Astrocyte of the hippocampus (primary cell): ENCODE measurements around the gene ARRDC2.
"Not testable (repeated sequence)": the region's sequence is repeated elsewhere in the genome, so short reads cannot be mapped to it uniquely, and the experiment has no call there.

Source experiments
- DNase-seq: peaks from one replicate; pipeline ENCODE4 v3.0.0; 2011; ENCODE audit warnings: low read depth, low spot score

ARRDC2 gene

DNA sequence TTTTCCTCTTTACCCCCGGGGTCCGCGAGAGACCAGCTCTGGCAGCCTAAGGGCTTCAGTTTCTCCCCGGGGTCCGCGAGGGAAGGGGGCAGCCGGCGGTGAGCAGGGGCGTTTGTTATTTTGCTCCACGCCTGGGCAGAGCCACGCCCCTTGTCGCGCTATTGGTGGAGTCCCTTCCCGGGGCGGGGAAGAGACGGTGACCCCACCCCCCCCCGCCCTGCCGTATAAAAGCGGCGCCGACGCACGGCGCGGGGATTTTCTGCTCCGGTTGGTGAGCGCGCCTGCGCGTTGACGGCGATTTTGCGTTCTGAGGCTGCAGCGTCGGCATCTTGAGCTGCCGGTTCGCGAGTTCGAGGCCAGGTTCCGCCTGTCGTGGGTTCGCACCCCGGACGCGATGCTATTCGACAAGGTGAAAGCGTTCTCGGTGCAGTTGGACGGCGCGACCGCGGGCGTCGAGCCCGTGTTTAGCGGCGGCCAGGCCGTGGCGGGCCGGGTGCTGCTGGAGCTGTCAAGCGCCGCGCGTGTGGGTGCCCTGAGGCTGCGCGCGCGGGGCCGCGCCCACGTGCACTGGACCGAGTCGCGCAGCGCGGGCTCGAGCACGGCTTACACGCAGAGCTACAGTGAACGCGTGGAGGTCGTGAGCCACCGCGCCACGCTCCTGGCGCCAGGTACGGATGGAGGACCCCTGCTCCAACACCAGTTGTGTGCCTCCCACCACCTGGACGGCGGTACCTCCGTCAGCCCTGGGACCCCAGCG is at the start of gene ARRDC2:
ARRDC2 (plus strand) TSS at position 254 of the 757 bp plus-strand sequence; CDS start at position 395, 141 bp downstream.
- DNase-seq = peak; percentile 97

DNA sequence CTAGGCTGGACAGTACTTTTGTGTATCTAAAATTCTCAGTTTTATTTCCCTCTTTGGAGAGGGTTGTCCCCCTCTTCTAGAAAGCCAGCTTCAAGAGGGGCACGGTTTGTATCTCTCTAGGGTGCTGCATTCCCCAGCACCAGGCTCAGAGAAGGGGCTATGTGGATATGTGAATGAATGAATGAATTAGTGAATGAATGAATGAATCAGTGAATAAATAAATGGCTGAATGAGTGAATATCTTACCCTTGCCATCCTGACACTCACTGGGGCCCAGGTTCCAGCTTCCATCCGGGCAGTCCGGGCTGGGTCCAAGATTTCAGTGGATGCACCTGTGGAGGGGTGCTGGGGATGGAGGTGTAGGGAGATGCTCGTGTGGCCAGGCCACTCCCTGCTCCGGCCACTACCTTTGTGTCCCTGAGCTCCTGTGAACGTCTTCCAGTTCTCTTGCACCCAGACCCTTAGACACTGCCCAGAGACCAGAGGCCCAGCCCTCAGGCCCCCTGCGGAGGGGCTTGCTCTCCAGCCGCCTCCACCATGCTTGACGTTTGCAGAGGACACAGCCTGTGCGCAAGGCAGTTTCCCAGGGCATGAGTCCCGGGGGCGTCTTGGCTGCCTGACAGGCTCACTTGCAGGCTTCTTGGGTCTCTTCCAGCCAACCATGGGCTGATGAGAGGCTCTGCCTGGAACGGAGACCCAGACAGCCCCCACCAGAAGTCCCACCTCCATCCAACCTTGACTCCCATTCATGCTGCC is 43.9 kb upstream of the ARRDC2 start:
- DNase-seq = no peak

GRCh38 chr19:17965370-17966128 is 42.4 kb upstream of the ARRDC2 start:
- DNase-seq = no peak

DNA sequence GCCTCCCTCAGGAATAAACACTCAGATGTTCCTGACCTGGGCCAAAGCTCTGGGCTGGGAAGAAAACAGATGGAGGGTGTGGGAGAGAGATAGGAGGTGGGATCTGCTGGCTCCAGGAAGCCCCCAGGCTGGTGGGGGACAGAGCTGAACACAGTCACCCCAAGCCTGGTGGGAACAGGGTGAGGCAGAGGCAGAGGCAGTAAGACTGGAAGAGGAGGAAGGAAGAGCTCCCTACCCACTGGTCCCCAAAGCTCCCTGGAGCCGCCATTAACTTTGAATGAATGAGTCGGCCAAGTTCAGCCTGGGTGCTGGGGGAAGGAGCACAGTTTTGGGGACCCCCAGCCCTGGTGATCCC is 41.9 kb upstream of the ARRDC2 start:
- DNase-seq = no peak

- peak; percentile 31 for DNase-seq
Observed at GRCh38 chr19:17966550-17967256, 41.3 kb upstream of the ARRDC2 start, which contains the start of gene KCNN1. TSS of gene KCNN1 (plus strand) at chr19:17967107. CDS start at chr19:17973889, 6,782 bp downstream.

DNA sequence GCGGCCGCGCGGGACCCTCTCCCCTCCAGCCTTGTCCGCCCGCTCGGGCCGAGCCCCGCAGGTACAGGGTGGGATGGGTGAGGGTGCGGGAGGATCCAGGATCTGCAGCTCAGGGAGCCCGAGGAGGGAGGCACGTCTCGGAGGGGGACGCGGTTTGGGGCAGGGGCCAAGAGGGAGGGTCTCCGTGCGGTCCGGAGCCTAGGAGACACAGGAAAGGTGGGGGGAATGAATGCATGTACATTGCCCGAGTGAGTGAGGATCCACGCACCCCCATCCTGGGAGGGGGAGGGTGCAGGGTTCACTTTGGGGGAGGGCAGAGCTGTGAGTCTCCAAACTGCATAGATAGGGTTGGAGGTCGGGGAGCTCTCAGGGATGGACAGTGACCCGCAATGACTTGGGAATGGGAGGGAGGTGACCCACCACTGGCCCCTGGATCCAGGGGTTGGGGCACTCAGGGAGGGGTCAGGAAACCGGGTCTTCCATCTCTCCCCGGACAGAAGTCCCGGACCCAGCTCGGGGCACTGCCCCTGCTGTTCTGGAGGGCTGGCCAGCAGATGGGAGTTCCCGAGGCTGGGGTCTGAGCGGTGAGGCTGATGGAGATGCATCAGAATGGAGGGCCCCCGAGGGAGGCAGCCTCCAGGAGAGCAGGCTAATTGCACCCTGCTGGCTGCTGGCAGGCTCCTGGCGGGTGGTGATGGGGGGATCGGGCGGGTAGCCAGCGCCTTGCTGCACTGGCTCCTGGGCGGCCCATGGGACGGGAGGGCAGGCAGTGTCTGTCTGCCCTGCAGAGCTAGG is 40.5 kb upstream of the ARRDC2 start:
- no peak for DNase-seq

DNA sequence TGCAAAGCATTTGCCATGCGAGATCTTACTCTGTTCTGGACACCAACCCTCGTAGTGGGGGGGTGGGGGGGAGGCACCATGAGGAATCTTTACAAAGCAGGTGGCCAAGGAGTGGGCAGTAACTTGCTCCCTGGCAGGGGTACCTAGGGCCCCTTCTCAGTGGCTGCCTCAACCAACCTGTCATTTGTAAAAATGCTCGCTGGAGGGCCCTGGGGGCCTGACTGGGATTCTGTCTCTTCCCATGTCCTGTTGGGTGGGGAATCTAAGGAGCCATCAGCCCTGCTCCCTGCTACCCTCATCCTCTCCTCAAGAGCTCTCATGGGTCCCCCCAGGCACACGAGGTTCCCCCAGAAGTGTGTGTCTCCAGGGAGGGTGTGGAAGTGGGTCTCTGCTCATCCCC is 39.6 kb upstream of the ARRDC2 start:
- DNase-seq = no peak

GRCh38 chr19:17969096-17969792 is 38.7 kb upstream of the ARRDC2 start:
- DNase-seq = no peak

DNA sequence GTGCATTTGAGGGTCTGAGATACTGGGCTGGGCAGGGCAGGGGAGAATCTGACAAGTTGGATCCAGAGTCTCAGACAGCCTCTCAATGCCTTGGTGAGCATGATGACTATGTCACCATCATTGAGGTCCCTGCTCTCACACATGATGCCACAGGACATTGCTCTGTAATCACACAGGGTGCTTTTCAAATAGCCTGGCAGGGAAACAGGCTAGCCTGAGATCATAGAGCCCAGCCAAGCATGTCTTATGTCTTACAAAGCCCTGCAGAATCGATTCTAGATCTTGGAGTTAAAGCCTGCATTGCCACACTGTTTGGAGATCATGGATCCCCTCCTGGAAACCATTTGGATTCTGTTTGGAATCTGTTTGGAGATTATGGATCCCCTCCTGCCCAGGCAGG is 35.7 kb upstream of the ARRDC2 start:
- DNase-seq = no peak

GRCh38 chr19:17973759-17974158 is 34.2 kb upstream of the ARRDC2 start:
- DNase-seq = no peak

DNA sequence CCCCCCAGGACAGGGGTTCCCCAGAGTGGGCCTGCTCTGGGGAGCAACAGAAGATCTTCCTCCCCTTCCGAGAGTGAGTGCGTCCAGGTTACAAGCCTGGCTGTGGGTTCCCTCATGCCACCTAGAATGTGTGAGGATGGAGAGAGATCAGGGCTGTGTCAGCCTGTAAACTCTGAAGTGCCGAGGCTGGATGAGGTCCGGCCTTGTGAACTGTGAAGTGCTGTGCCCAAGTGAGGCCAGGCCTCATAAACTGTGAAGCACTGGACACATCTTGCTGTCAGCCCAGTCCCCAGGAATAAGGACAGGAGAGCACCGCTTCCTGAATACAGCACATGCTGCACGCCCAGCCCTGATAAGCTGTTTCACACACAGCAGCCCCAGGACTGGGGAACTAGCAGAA is 33.4 kb upstream of the ARRDC2 start:
- no peak for DNase-seq

DNA sequence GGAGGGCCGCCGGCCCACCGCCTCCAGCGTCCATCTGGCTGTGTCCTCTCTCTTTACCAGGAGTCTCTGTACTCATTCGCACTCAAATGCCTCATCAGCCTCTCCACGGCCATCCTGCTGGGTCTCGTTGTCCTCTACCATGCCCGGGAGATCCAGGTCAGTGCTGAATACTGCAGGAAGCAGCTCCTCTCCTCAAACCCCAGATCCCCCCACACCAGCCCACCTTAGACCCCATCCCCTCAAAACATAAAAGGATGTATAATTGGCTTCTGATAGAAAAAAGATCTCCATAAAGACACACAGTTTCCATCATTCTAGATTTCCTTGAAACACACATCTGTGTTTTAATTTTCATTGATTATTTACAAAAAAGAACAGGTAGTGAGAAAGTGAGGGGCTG is 32.9 kb upstream of the ARRDC2 start:
- no peak for DNase-seq

GRCh38 chr19:17977021-17977420 is 30.9 kb upstream of the ARRDC2 start:
- DNase-seq = no peak

DNA sequence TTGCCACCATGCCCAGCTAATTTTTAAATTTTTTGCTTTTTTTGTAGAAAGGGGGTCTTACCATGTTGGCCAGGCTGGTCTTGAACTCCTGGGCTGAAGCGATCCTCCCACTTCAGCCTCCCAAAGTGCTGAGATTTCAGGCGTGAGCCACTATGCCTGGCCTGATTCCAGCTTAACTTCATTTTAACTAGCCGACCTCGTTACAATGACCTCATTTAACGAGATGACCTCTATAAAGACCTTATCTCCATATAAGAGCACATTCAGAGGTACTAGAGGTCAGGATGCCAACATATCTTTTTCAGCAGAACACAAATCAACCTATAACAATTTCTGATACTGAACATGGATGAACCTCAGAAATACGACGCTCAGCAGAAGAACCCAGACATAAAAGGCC is 30.5 kb upstream of the ARRDC2 start:
- DNase-seq = no peak

DNA sequence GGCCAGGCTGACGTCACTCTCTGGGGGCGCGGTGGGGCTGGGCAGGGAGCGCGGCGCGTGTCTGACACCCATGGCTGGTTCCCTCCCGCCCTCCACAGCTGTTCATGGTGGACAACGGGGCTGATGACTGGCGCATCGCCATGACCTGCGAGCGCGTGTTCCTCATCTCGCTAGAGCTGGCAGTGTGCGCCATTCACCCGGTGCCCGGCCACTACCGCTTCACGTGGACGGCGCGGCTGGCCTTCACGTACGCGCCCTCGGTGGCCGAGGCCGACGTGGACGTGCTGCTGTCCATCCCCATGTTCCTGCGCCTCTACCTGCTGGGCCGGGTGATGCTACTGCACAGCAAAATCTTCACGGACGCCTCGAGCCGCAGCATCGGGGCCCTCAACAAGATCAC is 26.4 kb upstream of the ARRDC2 start:
- DNase-seq = no peak

DNA sequence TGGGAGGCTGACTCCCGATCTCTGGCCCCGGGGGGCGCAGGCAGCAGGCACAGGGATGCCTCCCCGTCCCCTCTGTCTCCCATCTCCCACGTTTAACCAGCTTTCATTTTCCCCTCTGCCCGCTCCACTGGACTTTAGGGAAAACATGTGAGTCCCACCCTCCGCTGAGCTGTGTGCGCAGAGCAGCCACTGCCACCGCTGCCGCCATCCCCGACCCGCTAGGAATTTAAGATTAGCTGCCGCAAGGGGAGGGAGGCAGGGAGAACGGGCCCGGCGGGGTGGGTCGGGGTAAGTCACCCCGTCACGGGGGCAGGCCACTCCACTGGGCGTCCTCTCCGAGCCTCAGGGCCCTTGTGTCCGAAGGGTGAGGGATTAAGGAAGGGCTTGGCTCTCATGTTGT is 25.5 kb upstream of the ARRDC2 start:
- no peak for DNase-seq

DNA sequence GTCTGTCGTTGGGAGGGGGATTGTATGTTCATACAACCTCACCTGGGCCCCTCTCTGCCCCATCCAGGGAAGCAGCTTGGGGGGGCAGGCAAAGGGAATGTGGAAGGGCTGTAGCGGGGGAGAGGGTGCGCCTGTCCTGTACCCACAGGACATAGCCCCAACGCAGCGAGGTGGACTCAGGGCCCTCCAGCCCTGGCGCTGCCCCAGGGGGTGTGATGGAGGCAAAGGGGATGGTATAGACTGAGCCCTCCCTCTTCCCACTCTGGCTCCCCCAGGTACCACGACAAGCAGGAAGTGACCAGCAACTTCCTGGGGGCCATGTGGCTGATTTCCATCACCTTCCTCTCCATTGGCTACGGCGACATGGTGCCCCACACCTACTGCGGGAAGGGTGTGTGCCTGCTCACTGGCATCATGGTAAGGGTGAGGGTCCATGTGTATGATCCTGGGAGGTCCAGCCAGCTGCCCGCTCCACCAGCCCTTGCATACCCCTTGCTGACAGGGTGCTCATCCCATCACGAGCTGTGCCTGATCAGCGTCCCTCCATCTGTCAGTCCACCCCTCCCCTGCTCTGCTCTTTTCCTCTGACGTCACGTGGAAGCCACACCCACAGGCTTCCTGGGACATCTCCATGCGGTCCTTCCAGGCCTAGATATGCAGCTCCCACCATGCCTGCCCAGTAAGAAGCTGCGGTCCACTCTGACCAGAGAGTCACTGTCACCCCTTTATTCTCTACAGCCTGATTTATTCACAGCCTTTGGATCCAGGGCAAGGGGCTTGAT is 22.7 kb upstream of the ARRDC2 start:
- DNase-seq = no peak

- not testable (repeated sequence) for DNase-seq
Observed at GRCh38 chr19:17986569-17986968, 21.4 kb upstream of the ARRDC2 start.

- DNase-seq = no peak
Observed at GRCh38 chr19:17988161-17988560, 19.8 kb upstream of the ARRDC2 start.
